Fibroblast of skin of left quadriceps (primary cell): ENCODE results near the gene NOS3.
"Not testable (repeated sequence)": the region's sequence is repeated elsewhere in the genome, so short reads cannot be mapped to it uniquely, and the experiment has no call there.

Experiments used
- DNase-seq, 2 experiments: peaks; one replicate each; pipeline ENCODE4 v3.0.0-alpha.2; 2013; ENCODE audit warnings: low read depth in 2 of 2

The NOS3 gene

GRCh38 chr7:151000897-151001495 lies 10.2 kb downstream of the NOS3 start:
- DNase-seq, result no peak

GRCh38 chr7:151001546-151001945 lies 10.7 kb downstream of the NOS3 start:
- DNase-seq, result no peak

GRCh38 chr7:151003572-151003971 lies 12.8 kb downstream of the NOS3 start:
- DNase-seq, result no peak

DNA sequence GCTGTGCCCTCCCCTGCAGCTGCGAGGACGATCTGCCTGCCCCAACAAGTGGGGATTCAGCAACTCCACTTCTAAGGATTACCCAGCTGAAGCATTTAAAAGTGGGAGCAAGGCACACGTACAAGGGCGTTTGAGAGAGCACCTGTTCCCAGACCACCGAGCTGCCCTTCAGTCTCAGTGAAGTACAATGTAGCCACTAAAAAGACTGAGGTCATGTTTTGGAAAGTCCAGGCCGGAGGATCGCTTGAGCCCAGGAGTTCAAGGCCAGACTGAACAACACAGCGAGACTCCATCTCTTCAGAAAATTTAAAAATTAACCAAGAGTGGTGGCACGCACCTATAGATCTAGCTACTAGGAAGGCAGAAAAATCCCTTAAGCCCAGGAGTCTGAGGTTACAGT lies 14.7 kb downstream of the NOS3 start:
- DNase-seq, result no peak

DNA sequence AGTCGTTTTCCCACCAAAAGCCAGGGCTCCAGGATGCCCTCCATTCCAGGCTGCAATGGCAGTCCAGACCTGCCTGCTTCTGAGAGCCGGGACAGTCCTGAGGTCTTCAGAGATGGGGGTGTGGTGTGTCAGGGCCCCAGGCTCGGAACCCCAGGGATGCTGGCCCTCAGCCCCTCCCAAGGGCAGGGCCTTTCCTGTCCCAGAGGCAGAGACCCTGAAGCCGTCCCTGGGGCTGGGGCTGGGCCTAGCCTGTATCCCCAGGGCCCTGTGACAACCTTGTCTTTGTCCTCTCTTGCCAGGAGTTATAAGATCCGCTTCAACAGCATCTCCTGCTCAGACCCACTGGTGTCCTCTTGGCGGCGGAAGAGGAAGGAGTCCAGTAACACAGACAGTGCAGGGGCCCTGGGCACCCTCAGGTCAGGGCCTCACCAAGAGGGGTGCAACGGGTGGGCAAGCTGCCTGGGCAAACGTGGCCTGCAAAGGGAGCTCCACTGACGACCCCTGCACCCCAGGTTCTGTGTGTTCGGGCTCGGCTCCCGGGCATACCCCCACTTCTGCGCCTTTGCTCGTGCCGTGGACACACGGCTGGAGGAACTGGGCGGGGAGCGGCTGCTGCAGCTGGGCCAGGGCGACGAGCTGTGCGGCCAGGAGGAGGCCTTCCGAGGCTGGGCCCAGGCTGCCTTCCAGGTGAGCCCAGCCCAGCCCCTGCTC lies 15.9 kb downstream of the NOS3 start:
- no peak for DNase-seq

- DNase-seq, result no peak
Observed at GRCh38 chr7:151007469-151007898, 16.7 kb downstream of the NOS3 start.

GRCh38 chr7:151008143-151008510 lies 17.3 kb downstream of the NOS3 start:
- DNase-seq, result no peak

- no peak for DNase-seq
Observed at GRCh38 chr7:151008511-151009323, 17.9 kb downstream of the NOS3 start.

- DNase-seq, result no peak
Observed at GRCh38 chr7:151009327-151010036, 18.7 kb downstream of the NOS3 start.

- no peak for DNase-seq
Observed at GRCh38 chr7:151010037-151010306, 19.2 kb downstream of the NOS3 start.

DNA sequence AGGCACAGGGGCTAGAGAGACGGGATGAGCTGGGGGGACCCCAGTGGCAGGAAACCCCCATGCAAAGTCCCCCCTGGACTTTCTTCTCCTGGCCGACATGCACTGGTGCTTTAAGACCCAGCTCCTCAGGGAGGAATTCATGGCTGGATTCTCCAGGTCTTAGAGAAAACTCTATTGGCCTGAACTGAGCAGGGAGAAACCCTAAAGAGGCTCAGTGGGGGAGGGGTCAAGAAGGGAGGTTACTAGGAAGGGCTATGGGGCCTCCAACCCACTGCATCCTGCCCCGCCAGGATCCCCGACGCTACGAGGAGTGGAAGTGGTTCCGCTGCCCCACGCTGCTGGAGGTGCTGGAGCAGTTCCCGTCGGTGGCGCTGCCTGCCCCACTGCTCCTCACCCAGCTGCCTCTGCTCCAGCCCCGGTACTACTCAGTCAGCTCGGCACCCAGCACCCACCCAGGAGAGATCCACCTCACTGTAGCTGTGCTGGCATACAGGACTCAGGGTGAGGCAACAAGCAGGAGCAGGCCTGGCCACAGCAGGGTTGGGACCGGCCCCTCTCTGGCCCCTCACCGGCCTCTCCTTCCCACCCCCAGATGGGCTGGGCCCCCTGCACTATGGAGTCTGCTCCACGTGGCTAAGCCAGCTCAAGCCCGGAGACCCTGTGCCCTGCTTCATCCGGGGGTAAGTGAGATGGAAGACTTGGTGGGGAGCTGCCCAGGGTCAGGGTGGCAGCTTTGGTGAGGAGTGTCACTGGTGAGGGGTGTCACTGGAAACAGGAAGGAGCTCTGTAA lies 19.7 kb downstream of the NOS3 start:
- peak in 1 of 2 experiments; percentile 40 for DNase-seq

GRCh38 chr7:151011097-151011409 lies 20.2 kb downstream of the NOS3 start:
- DNase-seq, result no peak

DNA sequence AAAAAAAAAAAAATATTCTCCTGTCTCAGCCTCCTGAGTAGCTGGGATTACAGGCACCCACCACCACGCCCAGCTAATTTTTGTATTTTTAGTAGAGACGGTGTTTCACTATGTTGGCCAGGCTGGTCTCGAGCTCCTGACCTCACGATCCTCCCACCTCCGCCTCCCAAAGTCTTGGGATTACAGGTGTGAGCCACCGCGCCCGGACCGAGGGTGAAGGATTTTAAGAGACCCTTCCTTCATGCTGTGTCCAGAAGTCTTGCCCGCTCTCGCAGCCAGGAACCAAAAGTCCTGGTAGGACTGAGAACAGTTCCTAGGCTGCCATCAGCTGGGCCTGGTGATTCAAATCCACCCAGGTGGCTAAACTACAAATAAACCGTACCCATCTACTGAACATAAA lies 20.8 kb downstream of the NOS3 start:
- DNase-seq, result not testable (repeated sequence)

GRCh38 chr7:151012031-151012692 lies 21.3 kb downstream of the NOS3 start:
- DNase-seq, result no peak

GRCh38 chr7:151012911-151013347 lies 22.1 kb downstream of the NOS3 start:
- no peak for DNase-seq

DNA sequence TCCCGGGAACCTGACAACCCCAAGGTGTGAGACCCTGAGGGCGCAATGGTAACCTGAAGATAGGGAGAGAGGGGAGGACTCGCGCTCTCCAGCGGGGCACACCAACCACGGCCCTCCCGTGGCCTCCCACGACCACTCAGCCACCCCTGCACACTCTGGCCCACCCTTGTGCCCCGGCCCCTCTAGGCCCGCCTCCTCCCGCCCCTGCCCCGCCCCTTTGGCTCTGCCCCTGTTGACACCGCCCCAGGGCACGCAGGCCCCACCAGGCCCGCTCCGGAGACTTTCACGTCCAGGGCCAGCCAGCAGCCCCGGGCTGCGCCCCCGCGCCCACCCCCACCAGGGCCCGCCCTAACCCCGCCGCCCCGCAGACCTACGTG lies 22.5 kb downstream of the NOS3 start:
- no peak for DNase-seq

GRCh38 chr7:151013733-151014497 lies 23.1 kb downstream of the NOS3 start:
- peak; percentile 41 to 43 for DNase-seq

DNA sequence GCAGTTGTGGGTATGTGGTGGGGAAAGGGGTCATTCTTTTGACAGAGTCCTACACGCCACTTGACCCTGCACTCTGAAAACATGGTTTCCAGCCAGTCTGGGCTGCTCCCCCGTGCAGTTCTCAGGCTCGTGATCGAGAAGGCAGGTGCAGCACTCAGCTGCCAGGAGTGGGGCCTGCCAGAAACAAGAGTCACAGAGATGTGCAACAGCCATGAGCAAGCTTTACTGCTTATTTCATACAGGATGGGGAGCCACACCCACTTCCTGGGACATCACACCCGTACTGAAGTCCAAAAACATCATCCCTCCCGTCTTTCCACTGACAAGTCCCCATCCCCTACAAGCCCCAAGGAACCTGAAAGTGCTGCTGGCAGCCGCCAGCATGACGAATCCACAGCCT lies 24.1 kb downstream of the NOS3 start:
- no peak for DNase-seq

- DNase-seq, result no peak
Observed at GRCh38 chr7:151015967-151016366, 25.1 kb downstream of the NOS3 start.

GRCh38 chr7:151016505-151016904 lies 25.7 kb downstream of the NOS3 start:
- no peak for DNase-seq

DNA sequence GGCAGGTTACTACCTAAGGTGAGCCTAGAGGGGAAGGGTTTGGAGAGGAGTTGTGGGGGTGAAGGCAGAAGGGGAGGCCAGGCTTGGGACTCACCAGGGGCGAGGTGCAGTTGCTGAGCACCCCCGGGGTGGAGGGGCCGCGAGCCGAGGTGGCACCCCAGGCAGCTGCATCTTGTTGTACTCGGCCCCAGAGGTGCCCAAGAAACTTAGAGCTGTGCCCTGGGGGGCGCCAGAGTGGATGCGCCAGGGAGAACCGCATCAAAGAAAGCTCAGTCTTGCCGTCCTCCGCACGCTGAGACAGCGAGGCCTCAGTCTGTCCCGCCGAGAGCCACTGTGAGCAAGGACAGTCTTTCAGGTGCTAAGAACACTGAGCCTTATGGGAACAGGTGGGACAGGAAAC lies 26.1 kb downstream of the NOS3 start:
- no peak for DNase-seq
